Retina (tissue), 1 donor: ENCODE measurements around the gene SWSAP1.

Experiments
- DNase-seq: peaks from one replicate; pipeline ENCODE4 v3.0.0-alpha.2; 2016

The SWSAP1 gene

DNA sequence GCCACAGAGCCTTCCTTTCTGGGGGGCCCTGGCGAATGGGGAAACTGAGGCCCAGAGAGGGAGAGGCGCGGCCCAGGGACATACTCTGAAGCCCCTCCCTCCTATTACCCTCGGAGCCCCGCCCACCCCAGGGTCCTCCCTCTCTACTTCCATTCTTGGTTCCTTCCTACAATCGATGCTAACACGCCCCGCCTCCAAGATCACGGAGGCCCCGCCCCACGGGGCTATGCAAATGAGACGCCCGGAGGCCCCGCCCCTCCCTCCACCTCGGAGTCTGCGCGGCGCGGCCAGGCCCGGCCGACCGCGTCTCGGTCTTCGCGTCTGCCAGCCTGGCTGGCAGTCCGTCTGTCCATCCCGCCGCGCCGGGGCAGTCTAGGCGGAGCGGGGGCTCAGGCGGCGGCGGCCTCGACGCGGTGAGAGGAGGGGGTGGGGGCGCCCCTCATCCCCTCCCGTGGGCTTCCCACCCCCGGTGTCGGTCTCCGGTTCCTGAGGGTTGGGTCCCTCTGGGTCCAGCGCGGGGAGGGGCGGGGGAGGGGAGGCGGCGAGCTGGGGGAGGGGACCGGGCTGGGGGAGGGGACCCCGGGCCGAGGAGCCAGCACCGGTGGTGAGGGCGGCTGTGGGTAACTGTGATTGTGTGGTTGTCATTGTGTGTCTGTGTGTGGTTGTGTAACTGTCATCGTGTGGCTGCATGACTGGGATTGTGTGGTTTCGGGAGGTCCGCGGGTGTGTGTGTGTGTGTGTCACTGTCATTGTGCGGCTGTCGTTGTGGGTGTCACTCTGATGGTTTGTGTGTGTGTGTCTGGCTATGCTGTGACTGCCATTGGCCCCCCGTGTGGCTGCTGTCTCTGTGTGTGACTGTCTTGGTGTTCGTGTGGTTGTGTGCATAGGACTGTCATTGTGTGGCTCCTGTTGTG lies 19.0 kb upstream of the SWSAP1 start, which contains the start of gene PLPPR2:
Gene PLPPR2, plus strand, starts transcription at position 273 of the 914 bp plus-strand sequence. CDS start 2,242 bp downstream, outside the sequence.
- peak; percentile 81 for DNase-seq

GRCh38 chr19:11356074-11356397 lies 18.4 kb upstream of the SWSAP1 start:
- DNase-seq: no peak

GRCh38 chr19:11356676-11357550 lies 17.6 kb upstream of the SWSAP1 start:
- DNase-seq: no peak

DNA sequence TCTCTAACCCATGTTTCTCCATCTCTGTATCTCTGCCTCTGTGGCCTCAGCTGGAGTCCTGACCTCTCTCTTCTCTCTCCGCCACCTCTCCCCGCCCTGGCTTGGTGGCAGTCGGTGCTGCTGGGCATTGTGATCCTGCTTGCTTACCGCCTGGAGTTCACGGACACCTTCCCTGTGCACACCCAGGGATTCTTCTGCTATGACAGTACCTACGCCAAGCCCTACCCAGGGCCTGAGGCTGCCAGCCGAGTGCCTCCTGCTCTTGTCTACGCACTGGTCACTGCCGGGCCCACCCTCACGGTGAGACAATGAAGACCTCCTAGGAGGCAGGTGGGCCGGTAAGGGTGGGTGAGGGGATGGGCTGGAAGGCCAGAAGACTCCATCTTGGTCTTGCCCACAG lies 15.0 kb upstream of the SWSAP1 start:
- no peak for DNase-seq

DNA sequence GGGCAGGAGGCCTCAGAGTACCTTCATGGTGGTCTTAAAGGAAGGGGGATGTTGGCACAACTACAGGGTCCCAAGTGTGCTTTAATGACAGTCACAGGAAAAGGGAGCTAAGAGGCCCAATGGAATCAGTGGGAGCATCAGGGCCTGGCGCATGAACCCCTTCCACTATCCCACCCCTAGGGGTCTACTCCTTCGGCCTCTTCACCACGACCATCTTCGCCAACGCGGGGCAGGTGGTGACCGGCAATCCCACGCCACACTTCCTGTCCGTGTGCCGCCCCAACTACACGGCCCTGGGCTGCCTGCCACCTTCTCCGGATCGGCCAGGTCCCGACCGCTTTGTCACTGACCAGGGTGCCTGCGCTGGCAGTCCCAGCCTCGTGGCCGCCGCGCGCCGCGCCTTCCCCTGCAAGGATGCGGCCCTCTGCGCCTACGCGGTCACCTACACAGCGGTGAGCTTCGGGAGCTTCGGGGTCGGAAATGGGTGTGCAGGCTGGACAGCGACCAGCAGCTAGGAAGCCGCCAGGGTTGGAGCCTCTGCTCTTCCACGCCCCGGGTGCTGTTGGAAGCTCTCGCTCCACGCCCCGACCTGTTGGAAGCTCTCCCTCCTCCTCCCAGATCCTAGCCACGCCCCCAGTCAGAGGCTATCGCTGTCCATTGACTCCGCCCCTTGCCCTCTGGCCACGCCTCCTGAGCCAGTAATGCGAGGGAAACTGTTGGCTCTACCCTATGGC lies 13.3 kb upstream of the SWSAP1 start:
- peak; percentile 85 for DNase-seq

DNA sequence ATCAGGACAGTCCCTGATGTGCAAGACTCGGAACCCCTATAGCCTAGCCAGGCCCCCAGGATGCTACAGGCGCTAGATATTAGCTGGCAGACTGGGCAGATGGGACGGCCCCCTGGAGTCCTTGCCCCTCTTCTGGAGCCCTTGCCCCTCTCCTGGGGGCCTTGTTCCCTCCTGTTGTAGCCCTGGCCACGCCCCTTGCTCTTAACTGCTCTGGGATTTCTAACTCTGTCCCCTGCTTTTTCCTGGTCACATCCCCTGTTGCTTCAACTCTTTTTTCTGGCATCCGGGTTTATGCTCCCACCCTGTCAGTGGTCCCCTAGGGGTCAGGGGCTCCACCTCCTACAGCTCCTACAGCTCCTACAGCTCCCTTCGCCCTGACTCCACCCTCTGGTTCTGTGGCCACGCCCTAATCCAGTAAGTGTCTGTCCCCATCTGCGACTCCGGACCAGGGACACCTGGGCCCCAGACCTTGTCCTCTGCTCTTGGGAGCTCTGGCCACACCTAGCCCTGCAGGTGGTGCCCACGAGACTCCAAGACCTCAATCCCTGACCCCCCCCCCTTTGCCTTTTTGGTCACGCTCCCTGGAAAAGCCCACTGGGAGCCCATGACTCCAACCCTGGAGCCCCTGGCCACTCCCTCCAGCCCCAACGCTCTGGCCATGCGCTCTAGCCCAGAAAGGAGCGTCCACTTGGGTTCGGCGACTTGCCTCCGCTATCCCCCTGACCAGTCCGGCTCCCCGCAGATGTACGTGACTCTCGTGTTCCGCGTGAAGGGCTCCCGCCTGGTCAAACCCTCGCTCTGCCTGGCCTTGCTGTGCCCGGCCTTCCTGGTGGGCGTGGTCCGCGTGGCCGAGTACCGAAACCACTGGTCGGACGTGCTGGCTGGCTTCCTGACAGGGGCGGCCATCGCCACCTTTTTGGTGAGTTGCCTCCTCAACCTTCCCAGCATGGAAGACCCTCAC lies 12.4 kb upstream of the SWSAP1 start:
- DNase-seq: no peak

- no peak for DNase-seq
Observed at GRCh38 chr19:11363881-11364280, 10.6 kb upstream of the SWSAP1 start.

DNA sequence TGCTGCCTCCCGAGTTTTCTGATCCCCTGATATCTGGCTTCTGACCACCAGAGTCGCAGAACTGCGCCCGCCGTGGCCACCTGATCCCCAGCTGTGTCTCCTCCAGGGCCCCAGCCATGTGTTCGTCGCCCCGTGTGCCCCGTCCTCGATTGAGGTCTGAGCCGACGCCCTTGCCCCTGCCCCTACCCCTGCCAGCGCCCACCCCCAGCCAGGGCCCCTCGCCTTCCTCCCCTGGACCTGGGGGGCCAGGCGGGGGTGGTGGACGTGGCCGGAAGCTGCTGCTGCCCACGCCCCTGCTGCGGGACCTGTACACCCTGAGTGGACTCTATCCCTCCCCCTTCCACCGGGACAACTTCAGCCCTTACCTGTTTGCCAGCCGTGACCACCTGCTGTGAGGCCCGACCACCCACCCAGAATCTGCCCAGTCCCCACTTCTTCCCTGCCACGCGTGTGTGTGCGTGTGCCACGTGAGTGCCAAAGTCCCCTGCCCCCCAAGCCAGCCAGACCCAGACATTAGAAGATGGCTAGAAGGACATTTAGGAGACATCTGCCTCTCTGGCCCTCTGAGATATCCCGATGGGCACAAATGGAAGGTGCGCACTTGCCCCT lies 10.1 kb upstream of the SWSAP1 start:
- DNase-seq: no peak

GRCh38 chr19:11364935-11365334 lies 9.5 kb upstream of the SWSAP1 start:
- no peak for DNase-seq

DNA sequence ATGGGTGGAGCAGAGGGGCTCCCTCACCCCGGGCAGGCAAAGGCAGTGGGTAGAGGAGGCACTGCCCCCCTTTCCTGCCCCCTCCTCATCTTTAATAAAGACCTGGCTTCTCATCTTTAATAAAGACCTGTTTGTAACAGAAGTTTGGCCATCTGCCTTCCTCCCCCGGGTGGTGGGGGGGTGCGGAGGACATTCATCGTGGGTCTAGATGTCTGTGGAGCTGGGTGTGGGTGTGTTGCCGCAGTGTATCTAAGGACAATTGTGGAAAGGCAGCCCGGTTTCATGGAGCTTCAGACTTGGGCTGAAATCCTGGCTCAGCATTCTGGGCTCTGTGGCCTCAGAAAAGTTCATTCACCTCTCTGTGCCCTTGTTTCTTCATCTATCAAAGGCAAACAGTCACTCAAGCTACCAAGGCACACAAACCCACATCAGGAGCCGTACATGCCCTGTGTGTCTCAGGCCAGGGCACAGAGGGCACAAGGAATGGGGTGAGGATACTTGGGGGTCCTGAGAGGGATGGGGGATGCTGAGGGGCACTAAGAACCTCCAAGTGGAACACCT lies 8.8 kb upstream of the SWSAP1 start:
- no peak for DNase-seq

DNA sequence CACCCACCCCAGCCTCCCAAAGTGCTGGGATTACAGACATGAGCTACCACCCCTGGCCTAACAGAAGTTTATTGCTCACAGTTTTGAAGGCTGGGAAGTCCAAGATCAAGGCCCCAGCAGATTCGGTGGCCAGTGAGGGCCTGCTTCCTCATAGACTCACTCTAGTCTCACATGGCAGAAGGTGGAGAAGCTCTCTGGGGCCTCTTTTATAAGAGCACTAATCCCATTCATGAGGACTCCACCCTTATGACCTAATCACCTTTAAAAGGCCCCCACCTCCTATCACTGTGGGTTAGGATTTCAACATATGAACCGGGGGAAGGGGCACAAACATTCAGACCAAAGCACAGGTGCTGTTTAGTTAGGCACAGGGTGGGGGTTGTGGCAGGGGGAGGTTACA lies 6.9 kb upstream of the SWSAP1 start:
- DNase-seq: no peak

- no peak for DNase-seq
Observed at GRCh38 chr19:11370744-11371143, 3.7 kb upstream of the SWSAP1 start.

- peak; percentile 88 for DNase-seq
Observed at GRCh38 chr19:11373166-11373884, 1.1 kb upstream of the SWSAP1 start.

GRCh38 chr19:11373885-11374432 lies 507 bp upstream of the SWSAP1 start:
- DNase-seq: no peak

GRCh38 chr19:11375143-11375948 lies 880 bp downstream of the SWSAP1 start:
- no peak for DNase-seq

- DNase-seq: no peak
Observed at GRCh38 chr19:11377237-11377636, 2.8 kb downstream of the SWSAP1 start.

DNA sequence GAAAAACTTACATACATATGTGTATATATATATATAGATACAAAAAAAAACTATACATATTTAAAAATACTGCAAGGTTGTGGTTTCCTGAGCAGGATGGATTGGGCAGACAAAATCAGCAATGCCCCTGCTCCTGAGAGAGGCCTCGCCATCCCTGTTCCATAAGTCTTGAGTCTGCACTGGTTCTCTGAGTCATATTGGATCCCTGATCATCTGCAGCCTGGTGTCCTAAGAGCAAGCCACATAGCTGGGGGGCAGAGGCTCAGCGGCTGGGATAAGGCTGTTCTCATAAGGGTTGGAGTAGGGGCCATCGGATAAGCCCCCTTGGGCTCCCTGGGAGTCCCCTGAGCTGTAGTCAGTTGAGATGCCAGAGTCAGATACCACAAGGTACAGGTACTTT lies 3.3 kb downstream of the SWSAP1 start:
- no peak for DNase-seq

DNA sequence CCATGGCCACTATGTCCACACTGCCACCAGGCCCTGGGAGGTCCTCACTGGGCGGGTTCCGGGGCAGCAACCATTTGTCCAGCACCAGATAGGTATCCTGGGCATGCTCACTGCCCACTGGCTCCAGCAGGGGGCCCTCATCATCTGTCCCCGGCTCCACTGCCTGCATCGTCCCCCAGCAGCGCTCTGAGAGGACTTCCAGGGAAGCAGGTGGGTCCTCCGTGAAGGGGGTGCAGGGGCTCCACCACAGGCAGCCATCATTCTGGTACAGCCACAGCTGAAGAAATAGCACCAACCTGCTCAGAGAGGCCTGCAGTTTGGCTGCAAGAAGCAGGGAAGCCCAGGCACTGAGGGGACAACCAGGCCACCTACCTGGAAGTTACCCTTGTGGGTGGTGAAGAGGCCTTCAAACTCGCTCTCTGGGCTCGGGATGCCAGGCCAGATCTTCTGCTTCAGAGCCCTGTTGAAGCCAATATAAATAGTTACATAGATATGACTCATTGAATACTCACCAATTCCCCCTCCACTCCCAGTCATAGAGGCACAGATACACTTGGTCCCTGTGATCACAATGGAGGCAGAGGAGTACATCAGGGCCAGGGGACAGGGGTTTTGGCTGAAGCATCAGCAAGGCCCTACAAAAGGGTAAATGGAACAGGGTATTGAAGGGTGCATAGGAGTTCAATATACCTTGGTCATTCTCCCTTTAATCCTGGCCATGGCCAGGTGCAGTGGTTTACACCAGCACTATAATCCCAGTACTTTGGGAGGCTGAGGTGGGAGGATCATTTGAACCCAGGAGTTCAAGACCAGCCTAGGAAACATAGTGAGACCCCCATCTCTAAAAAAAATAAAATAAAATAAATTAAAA lies 4.1 kb downstream of the SWSAP1 start:
- peak; percentile 72 for DNase-seq
